ENCODE results near the gene LAPTM5.

DNA sequence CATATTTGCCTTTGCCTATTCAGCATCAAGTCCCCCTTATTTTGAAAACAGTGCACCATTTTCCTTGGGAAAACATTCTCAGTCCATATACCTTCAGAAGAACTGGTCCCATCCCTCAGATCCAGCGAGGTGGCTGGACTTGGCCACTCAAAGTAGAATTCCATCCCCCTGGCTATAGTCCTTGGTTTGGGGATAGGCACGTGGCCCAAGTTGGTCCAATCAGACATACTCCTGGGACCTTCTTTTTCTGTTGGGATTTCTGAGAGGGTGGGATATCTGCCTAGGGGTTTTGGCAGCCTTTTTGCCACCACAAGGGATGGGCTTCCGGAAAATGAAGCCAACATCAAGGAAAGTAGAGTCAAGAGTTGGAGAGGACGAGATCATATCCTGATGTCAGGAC, 23.5 kb downstream of the LAPTM5 start:
- TF ChIP-seq, protein P1, sequence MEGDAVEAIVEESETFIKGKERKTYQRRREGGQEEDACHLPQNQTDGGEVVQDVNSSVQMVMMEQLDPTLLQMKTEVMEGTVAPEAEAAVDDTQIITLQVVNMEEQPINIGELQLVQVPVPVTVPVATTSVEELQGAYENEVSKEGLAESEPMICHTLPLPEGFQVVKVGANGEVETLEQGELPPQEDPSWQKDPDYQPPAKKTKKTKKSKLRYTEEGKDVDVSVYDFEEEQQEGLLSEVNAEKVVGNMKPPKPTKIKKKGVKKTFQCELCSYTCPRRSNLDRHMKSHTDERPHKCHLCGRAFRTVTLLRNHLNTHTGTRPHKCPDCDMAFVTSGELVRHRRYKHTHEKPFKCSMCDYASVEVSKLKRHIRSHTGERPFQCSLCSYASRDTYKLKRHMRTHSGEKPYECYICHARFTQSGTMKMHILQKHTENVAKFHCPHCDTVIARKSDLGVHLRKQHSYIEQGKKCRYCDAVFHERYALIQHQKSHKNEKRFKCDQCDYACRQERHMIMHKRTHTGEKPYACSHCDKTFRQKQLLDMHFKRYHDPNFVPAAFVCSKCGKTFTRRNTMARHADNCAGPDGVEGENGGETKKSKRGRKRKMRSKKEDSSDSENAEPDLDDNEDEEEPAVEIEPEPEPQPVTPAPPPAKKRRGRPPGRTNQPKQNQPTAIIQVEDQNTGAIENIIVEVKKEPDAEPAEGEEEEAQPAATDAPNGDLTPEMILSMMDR (IDR thresholded peaks at IDR 0.05; ENCODE audit: control extremely low read depth in 1 of 3, insufficient read depth in 1 of 3, low read depth in 1 of 3, low read length in 3 of 3), result no peak
- no peak for TF ChIP-seq POLR2AphosphoS5 (IDR thresholded peaks at IDR 0.05; ENCODE audit: low read depth, low read length)
- no peak for TF ChIP-seq JUND (IDR thresholded peaks at IDR 0.05; ENCODE audit: low read length)
- TF ChIP-seq CREB1 (IDR thresholded peaks at IDR 0.05), result no peak
- TF ChIP-seq RBBP5 (IDR thresholded peaks at IDR 0.05; ENCODE audit: borderline replicate concordance, low read depth, low read length), result no peak
- no peak for TF ChIP-seq HDAC6 (IDR thresholded peaks at IDR 0.05; ENCODE audit: low read depth, low read length)
